Ovary (tissue), 9 donors: Measurements from ENCODE around the gene NTRK2. TPM values are rescaled to one million over a fixed set of nuclear protein-coding genes. Genes with fewer than 3 reads are reported as not detected.

ENCODE experiments used
- DNase-seq, 5 donors: peaks; one replicate each; pipeline ENCODE4 v3.0.0-alpha.2; 2019 to 2020
- H3K27ac ChIP-seq, 2 donors: fragments of 200-600 bp; one replicate each; pipeline versions ENCODE4 v1.5.1 to v1.8.0; 2019 to 2022
- H3K27me3 ChIP-seq: fragments of 200-600 bp; one replicate; pipeline ENCODE4 v1.8.0; 2022
- H3K36me3 ChIP-seq: fragments of 200-600 bp; sonication (generic); one replicate; pipeline ENCODE4 v1.5.1; 2019
- H3K4me1 ChIP-seq: one replicate; pipeline ENCODE4 v1.8.1; 2013; ENCODE audit warnings: mild to moderate bottlenecking, moderate library complexity; ENCODE audit not compliant: insufficient read depth
- H3K4me3 ChIP-seq: fragments of 200-600 bp; sonication (generic); one replicate; pipeline ENCODE4 v1.5.1; 2017
- H3K9me3 ChIP-seq, 2 donors: fragments of 200-600 bp in 1 of 2; sonication (generic) in 1 of 2; one replicate each; pipeline versions ENCODE4 v1.5.1 to v1.8.1; 2013 to 2019; ENCODE audit warnings: mild to moderate bottlenecking in 1 of 2, moderate library complexity in 1 of 2
- EP300 ChIP-seq: sonication (generic); formaldehyde crosslinking; IDR thresholded peaks from one replicate; pipeline ENCODE4 v1.6.1; 2017; ENCODE audit warnings: antibody characterized with exemption
- POLR2A ChIP-seq: fragments of 450-650 bp; IDR thresholded peaks from one replicate; pipeline ENCODE4 v1.6.1; 2017; ENCODE audit warnings: antibody characterized with exemption, mild to moderate bottlenecking, moderate library complexity
- WGBS, 3 donors: extraction: QIAGEN DNeasy Blood & Tissue Kit in 1 of 3; methylation state at CpG; one replicate each; pipeline versions ENCODE4 v1.1.5 to v1.1.7; 2013 to 2017; 5-methylcytosine and 5-hydroxymethylcytosine counted together
- intact Hi-C, 4 donors: fragments of 100-400 bp; cut with DNase I; formaldehyde crosslinking; loops; one replicate each; pipeline versions ENCODE4 v1.11.0 to v1.15.1; 2022 to 2023
- polyA plus RNA-seq, 2 donors: library from polyadenylated mRNA; stranded (reverse); fragments of 200-250 nt in 1 of 2; fragments of 350-450 nt in 1 of 2; fragmentation: Illumina TruSeq in 1 of 2; extraction: RNeasy Lipid Tissue Mini Kit (QIAGEN cat#74804) in 1 of 2; gene quantifications; one replicate each; pipeline ENCODE4 v1.2.3, GENCODE V29; 2013 to 2014
- total RNA-seq, 7 donors: library from RNA; depleted of rRNA in 2 of 7; stranded (reverse); fragments of >200 nt in 2 of 7; fragmentation: NEBNext Ultra II Directional in 3 of 7; extraction: Animal tissue kit (Norgen Biotek cat#: 25700) in 3 of 7; gene quantifications; one replicate each; pipeline versions ENCODE4 v1.1.0 to v1.2.4, GENCODE V29; 2016 to 2023
- TF ChIP-seq, protein P1 (sequence below), 3 donors: fragments of 450-650 bp in 2 of 3; fragments of 200-600 bp in 1 of 3; IDR thresholded peaks; one replicate each; pipeline versions ENCODE4 v1.5.1 to v1.8.0; 2016 to 2022; ENCODE audit warnings: antibody characterized with exemption in 3 of 3, mild to moderate bottlenecking in 1 of 3
- donor health status: DM: no; HTN: no; CAD: no; lungs with moderate emphysema.
- donor health status: DM: no; HTN: no; CAD: no.
- donor health status: Bipolar disorder and iron deficiency.
- donor health status: DM: yes; HTN: yes; CAD: no.
- donor health status: DM: no; HTN: no; CAD: no.
- donor health status: DM: yes; HTN: yes; CAD: no.

The NTRK2 gene
- total and polyA plus RNA-seq, 9 donors = 6.4 to 31.1 (median 10.8) TPM

GRCh38 chr9:84799251-84799650, 129.7 kb downstream of the NTRK2 start:
- H3K4me1 ChIP-seq = no peaks in the 10 kb centered on the region
- TF ChIP-seq, protein P1, sequence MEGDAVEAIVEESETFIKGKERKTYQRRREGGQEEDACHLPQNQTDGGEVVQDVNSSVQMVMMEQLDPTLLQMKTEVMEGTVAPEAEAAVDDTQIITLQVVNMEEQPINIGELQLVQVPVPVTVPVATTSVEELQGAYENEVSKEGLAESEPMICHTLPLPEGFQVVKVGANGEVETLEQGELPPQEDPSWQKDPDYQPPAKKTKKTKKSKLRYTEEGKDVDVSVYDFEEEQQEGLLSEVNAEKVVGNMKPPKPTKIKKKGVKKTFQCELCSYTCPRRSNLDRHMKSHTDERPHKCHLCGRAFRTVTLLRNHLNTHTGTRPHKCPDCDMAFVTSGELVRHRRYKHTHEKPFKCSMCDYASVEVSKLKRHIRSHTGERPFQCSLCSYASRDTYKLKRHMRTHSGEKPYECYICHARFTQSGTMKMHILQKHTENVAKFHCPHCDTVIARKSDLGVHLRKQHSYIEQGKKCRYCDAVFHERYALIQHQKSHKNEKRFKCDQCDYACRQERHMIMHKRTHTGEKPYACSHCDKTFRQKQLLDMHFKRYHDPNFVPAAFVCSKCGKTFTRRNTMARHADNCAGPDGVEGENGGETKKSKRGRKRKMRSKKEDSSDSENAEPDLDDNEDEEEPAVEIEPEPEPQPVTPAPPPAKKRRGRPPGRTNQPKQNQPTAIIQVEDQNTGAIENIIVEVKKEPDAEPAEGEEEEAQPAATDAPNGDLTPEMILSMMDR (IDR thresholded peaks at IDR 0.05) = no peak
- no peak for TF ChIP-seq EP300
- no peak for TF ChIP-seq POLR2A
- no peaks in the 10 kb centered on the region for H3K36me3 ChIP-seq
- H3K9me3 ChIP-seq = no peaks in the 10 kb centered on the region
- no peak overlapping the region for H3K27ac ChIP-seq
- no peak overlapping the region for H3K4me3 ChIP-seq
- WGBS, 3 donors = 56 to 57% (median 57%) methylated on average over 2 of the region's 2 CpGs
- intact Hi-C loops = no loop called here
- H3K27me3 ChIP-seq = no peaks in the 10 kb centered on the region
- DNase-seq = no peak

DNA sequence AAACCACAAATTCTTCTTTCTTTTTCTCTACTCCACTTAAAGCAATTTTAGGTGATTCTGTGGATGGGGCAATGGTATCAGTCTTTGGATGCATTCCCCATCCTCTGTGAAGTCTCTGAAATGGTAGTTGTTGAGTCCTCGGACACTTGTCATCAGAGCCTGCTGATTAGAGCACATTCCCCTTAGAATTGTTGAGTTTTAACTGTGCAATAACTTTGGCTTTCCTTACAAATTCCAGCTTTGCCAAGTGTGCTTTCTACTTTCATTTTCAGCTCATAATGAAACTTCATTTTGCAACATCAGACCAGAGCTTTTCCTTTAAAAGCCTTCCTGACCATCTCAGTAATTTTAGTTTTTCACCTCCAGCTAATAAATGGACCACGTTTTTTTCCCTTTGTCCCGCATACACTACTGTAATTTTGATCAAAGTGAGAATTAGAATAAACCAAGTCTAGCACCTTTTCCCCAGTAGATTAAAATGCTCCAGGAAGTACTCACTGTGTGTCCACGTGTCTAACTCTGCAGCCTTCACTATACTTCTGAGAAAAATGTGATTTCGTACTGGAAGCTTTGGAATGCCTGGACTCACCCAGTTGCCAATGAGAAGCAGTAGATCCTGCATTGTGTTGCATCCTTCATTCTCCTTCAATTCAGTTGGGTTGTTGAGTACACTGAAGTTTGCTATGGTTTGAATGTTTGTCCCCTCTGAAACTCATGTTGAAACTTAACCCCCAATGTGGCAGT, 135.6 kb downstream of the NTRK2 start:
- no peaks in the 10 kb centered on the region for H3K9me3 ChIP-seq
- no peak overlapping the region for H3K27ac ChIP-seq
- intact Hi-C loops = no loop called here
- H3K27me3 ChIP-seq = no peaks in the 10 kb centered on the region
- peaks cover 3% of the 10 kb centered on the region for H3K4me1 ChIP-seq
- TF ChIP-seq EP300 = no peak
- TF ChIP-seq POLR2A = no peak
- TF ChIP-seq, protein P1 (IDR thresholded peaks at IDR 0.05) = no peak
- no peak overlapping the region for H3K4me3 ChIP-seq
- WGBS, 3 donors = 10 to 11% (median 11%) methylated on average over 5 of the region's 5 CpGs
- DNase-seq = no peak
- no peaks in the 10 kb centered on the region for H3K36me3 ChIP-seq

- Histone ChIP-seq H3K27me3 (no peaks in the 10 kb centered on the region), H3K27ac (no peak overlapping the region), H3K36me3 (no peaks in the 10 kb centered on the region), H3K9me3 (no peaks in the 10 kb centered on the region), H3K4me3 (no peak overlapping the region), H3K4me1 (peaks cover 3% of the 10 kb centered on the region)
- intact Hi-C loops = no loop called here
- DNase-seq = no peak
- TF ChIP-seq, protein P1 (IDR thresholded peaks at IDR 0.05) = no peak
- TF ChIP-seq EP300 (no peak), POLR2A (no peak)
- 89 to 94% (median 91%) methylated on average over 5 of the region's 5 CpGs for WGBS, 3 donors
Observed at GRCh38 chr9:84807431-84807830, 137.9 kb downstream of the NTRK2 start.

- Histone ChIP-seq H3K27ac (no peak overlapping the region), H3K4me3 (no peak overlapping the region), H3K27me3 (no peaks in the 10 kb centered on the region), H3K9me3 (no peaks in the 10 kb centered on the region), H3K4me1 (peaks cover 3% of the 10 kb centered on the region), H3K36me3 (no peaks in the 10 kb centered on the region)
- 81 to 91% (median 83%) methylated on average over 4 of the region's 4 CpGs for WGBS, 3 donors
- intact Hi-C loops = no loop called here
- DNase-seq = no peak
- TF ChIP-seq, protein P1 (IDR thresholded peaks at IDR 0.05) = no peak
- no peak for TF ChIP-seq EP300
- TF ChIP-seq POLR2A = no peak
Observed at GRCh38 chr9:84807870-84808390, 138.4 kb downstream of the NTRK2 start.
